Type B pancreatic cell (in vitro differentiated cells): ENCODE data around the gene KCTD21. TPM values are rescaled to one million over a fixed set of nuclear protein-coding genes. Genes with fewer than 3 reads are reported as not detected.

ENCODE experiments used
- DNase-seq: peaks from one replicate; pipeline ENCODE4 v3.0.0; 2021; ENCODE audit warnings: mixed read lengths; ENCODE audit not compliant: unreplicated experiment; ENCODE audit errors: extremely low spot score
- H3K27ac Mint-ChIP-seq: 2 replicates; pipeline ENCODE4 v1.8.0; 2021; ENCODE audit warnings: mild to moderate bottlenecking, mixed read lengths
- H3K27me3 Mint-ChIP-seq: 2 replicates; pipeline ENCODE4 v1.8.0; 2021; ENCODE audit warnings: mixed read lengths
- H3K36me3 Mint-ChIP-seq: 2 replicates; pipeline ENCODE4 v1.8.0; 2021; ENCODE audit warnings: mixed read lengths
- H3K4me1 Mint-ChIP-seq: one replicate; pipeline ENCODE4 v1.8.0; 2021; ENCODE audit warnings: mixed read lengths; ENCODE audit not compliant: unreplicated experiment
- H3K4me3 Mint-ChIP-seq: 2 replicates; pipeline ENCODE4 v1.8.0; 2021; ENCODE audit warnings: mild to moderate bottlenecking, mixed read lengths
- H3K9me3 Mint-ChIP-seq: 2 replicates; pipeline ENCODE4 v1.8.0; 2021; ENCODE audit warnings: mixed read lengths
- CTCF ChIP-seq: fragments of 200-600 bp; sonication (generic); conservative IDR thresholded peaks from 2 replicates; pipeline ENCODE4 v1.5.0; 2021; ENCODE audit warnings: antibody characterized with exemption, mild to moderate bottlenecking
- total RNA-seq: library from RNA; stranded (reverse); gene quantifications from 2 replicates; pipeline ENCODE4 v1.2.1, GENCODE V29; 2021; ENCODE audit warnings: low replicate concordance

KCTD21 gene
- total RNA-seq, 1 donor from 2014 or later: 9.7 TPM

- no peak overlapping the region for H3K4me3 Mint-ChIP-seq
- H3K9me3 Mint-ChIP-seq: no peaks in the 10 kb centered on the region
- no peak for DNase-seq
- H3K4me1 Mint-ChIP-seq: peaks cover 20% of the 10 kb centered on the region
- TF ChIP-seq CTCF: no peak
- H3K27ac Mint-ChIP-seq: no peak overlapping the region
- no peaks in the 10 kb centered on the region for H3K27me3 Mint-ChIP-seq
- no peaks in the 10 kb centered on the region for H3K36me3 Mint-ChIP-seq
These were observed 7.6 kb upstream of the KCTD21 start for GRCh38 chr11:78195917-78196560.

- no peaks in the 10 kb centered on the region for H3K27me3 Mint-ChIP-seq
- TF ChIP-seq CTCF: no peak
- no peaks in the 10 kb centered on the region for H3K36me3 Mint-ChIP-seq
- DNase-seq: no peak
- no peak overlapping the region for H3K4me3 Mint-ChIP-seq
- H3K9me3 Mint-ChIP-seq: no peaks in the 10 kb centered on the region
- peaks cover 34% of the 10 kb centered on the region for H3K4me1 Mint-ChIP-seq
- H3K27ac Mint-ChIP-seq: no peak overlapping the region
These were observed 6.1 kb upstream of the KCTD21 start for GRCh38 chr11:78194490-78194889.

GRCh38 chr11:78193806-78194205 lies 5.4 kb upstream of the KCTD21 start:
- Mint-ChIP-seq H3K4me3 (no peak overlapping the region), H3K27me3 (no peaks in the 10 kb centered on the region), H3K36me3 (no peaks in the 10 kb centered on the region), H3K27ac (no peak overlapping the region), H3K4me1 (peaks cover 35% of the 10 kb centered on the region), H3K9me3 (no peaks in the 10 kb centered on the region)
- DNase-seq: no peak
- no peak for TF ChIP-seq CTCF

- peaks cover 37% of the 10 kb centered on the region for H3K4me1 Mint-ChIP-seq
- TF ChIP-seq CTCF: no peak
- H3K9me3 Mint-ChIP-seq: no peaks in the 10 kb centered on the region
- DNase-seq: no peak
- no peak overlapping the region for H3K27ac Mint-ChIP-seq
- no peak overlapping the region for H3K4me3 Mint-ChIP-seq
- H3K36me3 Mint-ChIP-seq: no peaks in the 10 kb centered on the region
- no peaks in the 10 kb centered on the region for H3K27me3 Mint-ChIP-seq
These were observed 4.5 kb upstream of the KCTD21 start for GRCh38 chr11:78192911-78193351.

- Mint-ChIP-seq H3K4me3 (peak overlapping the region; percentile 25), H3K4me1 (peaks cover 44% of the 10 kb centered on the region), H3K36me3 (no peaks in the 10 kb centered on the region), H3K9me3 (no peaks in the 10 kb centered on the region), H3K27ac (no peak overlapping the region), H3K27me3 (no peaks in the 10 kb centered on the region)
- TF ChIP-seq CTCF: no peak
- no peak for DNase-seq
These were observed 3.8 kb upstream of the KCTD21 start for GRCh38 chr11:78192223-78192719.
